ENCODE data around the gene ZMAT2.

DNA sequence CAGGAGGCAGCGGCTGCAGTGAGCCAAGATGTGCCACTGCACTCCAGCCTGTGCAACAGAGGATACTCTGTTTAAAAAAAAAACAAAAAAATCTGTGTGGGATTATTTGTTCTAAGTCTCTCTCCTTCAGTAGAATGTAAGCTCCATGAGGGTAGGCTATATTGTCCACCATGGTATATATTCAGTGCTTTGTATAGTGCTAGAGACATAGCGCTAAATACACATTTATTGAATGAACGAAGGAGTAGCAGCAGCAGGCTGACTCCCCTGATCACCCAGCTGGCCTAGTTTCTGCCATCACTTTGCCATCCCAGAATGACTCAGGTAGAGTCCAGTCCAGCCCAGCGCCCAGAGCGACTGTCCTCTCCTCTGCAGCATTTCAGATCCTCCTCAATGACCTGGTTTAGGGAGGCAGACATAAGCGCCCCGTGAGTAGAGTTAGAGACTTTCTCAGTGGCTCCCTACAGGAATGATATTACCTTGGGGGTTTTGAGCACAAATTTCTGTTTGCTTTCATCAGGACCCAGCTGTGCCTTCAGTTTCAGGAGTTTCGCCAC is 9.8 kb upstream of the ZMAT2 start:
- TF ChIP-seq, protein P1, sequence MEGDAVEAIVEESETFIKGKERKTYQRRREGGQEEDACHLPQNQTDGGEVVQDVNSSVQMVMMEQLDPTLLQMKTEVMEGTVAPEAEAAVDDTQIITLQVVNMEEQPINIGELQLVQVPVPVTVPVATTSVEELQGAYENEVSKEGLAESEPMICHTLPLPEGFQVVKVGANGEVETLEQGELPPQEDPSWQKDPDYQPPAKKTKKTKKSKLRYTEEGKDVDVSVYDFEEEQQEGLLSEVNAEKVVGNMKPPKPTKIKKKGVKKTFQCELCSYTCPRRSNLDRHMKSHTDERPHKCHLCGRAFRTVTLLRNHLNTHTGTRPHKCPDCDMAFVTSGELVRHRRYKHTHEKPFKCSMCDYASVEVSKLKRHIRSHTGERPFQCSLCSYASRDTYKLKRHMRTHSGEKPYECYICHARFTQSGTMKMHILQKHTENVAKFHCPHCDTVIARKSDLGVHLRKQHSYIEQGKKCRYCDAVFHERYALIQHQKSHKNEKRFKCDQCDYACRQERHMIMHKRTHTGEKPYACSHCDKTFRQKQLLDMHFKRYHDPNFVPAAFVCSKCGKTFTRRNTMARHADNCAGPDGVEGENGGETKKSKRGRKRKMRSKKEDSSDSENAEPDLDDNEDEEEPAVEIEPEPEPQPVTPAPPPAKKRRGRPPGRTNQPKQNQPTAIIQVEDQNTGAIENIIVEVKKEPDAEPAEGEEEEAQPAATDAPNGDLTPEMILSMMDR (conservative IDR thresholded peaks at IDR 0.05), result no peak
- no peak for TF ChIP-seq ZFX (IDR thresholded peaks at IDR 0.05)

Measured in C4-2B (cell line).